ENCODE results near the gene PLOD3. TPM values are rescaled to one million over a fixed set of nuclear protein-coding genes. Genes with fewer than 3 reads are reported as not detected.

The PLOD3 gene
- total and polyA plus RNA-seq, 9 of the 15 experiments (the other 6 are each of a cell fraction or from before 2014, with no cell fraction given), result 2.8 to 101 (median 30.9) TPM

- no peak for TF ChIP-seq SIX5 (IDR thresholded peaks at IDR 0.05; ENCODE audit: borderline replicate concordance in 1 of 2, insufficient read depth in 1 of 2, low read depth in 1 of 2, low read length in 2 of 2)
Measured at GRCh38 chr7:101175664-101176063, 41.7 kb downstream of the PLOD3 start (continued).

- no peak for FAIRE-seq
- TF ChIP-seq SREBF1 (IDR thresholded peaks at IDR 0.05; ENCODE audit: borderline replicate concordance, low read depth, low read length) (no peak), NCOR1 (IDR thresholded peaks at IDR 0.05) (no peak), ZNF239 (CRISPR knock-in tag; IDR thresholded peaks at IDR 0.05) (no peak), ZNF764 (CRISPR knock-in tag; IDR thresholded peaks at IDR 0.05; ENCODE audit: low read depth) (no peak), NRF1 (conservative IDR thresholded peaks at IDR 0.05 in 1 of 2, IDR thresholded peaks at IDR 0.05 in 1 of 2) (no peak), TEAD4 (IDR thresholded peaks at IDR 0.05; ENCODE audit: low read length) (0 out of 2 replicates have a peak, but pooled peaks have one; percentile 11), TEAD4 (CRISPR knock-in tag; IDR thresholded peaks at IDR 0.05; ENCODE audit: borderline replicate concordance) (no peak), BCLAF1 (IDR thresholded peaks at IDR 0.05; ENCODE audit: borderline replicate concordance in 1 of 2, control insufficient read depth in 1 of 2, low read depth in 2 of 2, low read length in 1 of 2) (0 out of 4 replicates have a peak, but pooled peaks of 1 of the 2 experiments have one; percentile 21), POLR2A (conservative IDR thresholded peaks at IDR 0.05) (peak; percentile 67), ELF2 (CRISPR knock-in tag; IDR thresholded peaks at IDR 0.05) (no peak), CTCF (IDR thresholded peaks at IDR 0.05 in 2 of 3, conservative IDR thresholded peaks at IDR 0.05 in 1 of 3; ENCODE audit: insufficient read depth in 2 of 3, low read depth in 1 of 3, low read length in 3 of 3) (no peak), PML (IDR thresholded peaks at IDR 0.05; ENCODE audit: low read length) (peak; percentile 64), ZNF274 (IDR thresholded peaks at IDR 0.05; ENCODE audit: borderline replicate concordance, low read depth, low read length) (no peak)
Measured at GRCh38 chr7:101174322-101174854, 43.0 kb downstream of the PLOD3 start.

More at GRCh38 chr7:101174322-101174854, 43.0 kb downstream of the PLOD3 start:
- CTCF ChIA-PET (ENCODE audit: low intra/inter-chr PET ratio), result no interaction called here
- H3K4me2 ChIP-seq (ENCODE audit: insufficient read depth, low read length), result peak overlapping the region; percentile 57; the same call in 1 of the 2 replicates
- H3K9ac ChIP-seq (ENCODE audit: insufficient read depth in 1 of 2, low read depth in 2 of 2, low read length in 2 of 2), result peak overlapping the region in 1 of 2 experiments; percentile 84; a peak in 1 of 4 replicates
- in situ Hi-C loops (cut with MboI), result no loop called here
- TSS peak; percentile 100 for BruUV-seq (replicated peaks)
- peaks cover 39 to 49% of the 10 kb centered on the region in 2 experiments; a peak in 4 of 5 replicates for H3K27me3 ChIP-seq (ENCODE audit: control insufficient read depth in 2 of 2, insufficient read depth in 2 of 2, low read length in 2 of 2)
- peak in 1 of 4 experiments; percentile 42 for DNase-seq (ENCODE audit: extremely low read depth in 1 of 4, low spot score in 3 of 4)
- peaks cover 12% of the 10 kb centered on the region for H4K20me1 ChIP-seq (replicated peaks; ENCODE audit: control insufficient read depth, insufficient read depth, low read length)
- no peaks in the 10 kb centered on the region for H3K36me3 ChIP-seq (ENCODE audit: control insufficient read depth, insufficient read depth, low read length)
- H2AFZ ChIP-seq (ENCODE audit: low read depth, low read length), result peak overlapping the region; percentile 92
- no peaks in the 10 kb centered on the region for H3K9me3 ChIP-seq (replicated peaks; ENCODE audit: control insufficient read depth, insufficient read depth, low read depth, low read length)
- H3K9me1 ChIP-seq (ENCODE audit: control insufficient read depth, insufficient read depth, low read length), result peaks cover 1% of the 10 kb centered on the region
- intact Hi-C loops (cut with micrococcal nuclease), result no loop called here
- H3K27ac ChIP-seq (ENCODE audit: extremely low read depth, low read depth, low read length), result no peak overlapping the region
- no peaks in the 10 kb centered on the region for H3K79me2 ChIP-seq (ENCODE audit: control insufficient read depth, insufficient read depth, low read length)
- POLR2A ChIA-PET, result interaction anchor here (0.6 to 1.0 kb wide), 9 partner anchors 8 to 730 kb away, joined by 3 to 5 read pairs (median 4); partner anchors contain the start of gene VGF
- H3K4me1 ChIP-seq (replicated peaks in 1 of 2; ENCODE audit: control insufficient read depth in 2 of 2, insufficient read depth in 2 of 2, low read length in 2 of 2), result peaks cover 11 to 40% of the 10 kb centered on the region in 2 experiments
- peak; percentile 32 for ATAC-seq
- WGBS (ENCODE audit: insufficient coverage, low coverage, missing lambda C conversion rate), result 55% methylated on average over 27 of the region's 28 CpGs
- H3K4me3 ChIP-seq, result no peak overlapping the region

Data from K562 (cell line).